ENCODE results near the gene ERC2.

ERC2 gene

GRCh38 chr3:55891106-55891505, 577.2 kb downstream of the ERC2 start:
- Histone ChIP-seq H3K36me3 (ENCODE audit: insufficient read depth, low read length) (no peaks in the 10 kb centered on the region), H3K4me1 (ENCODE audit: insufficient read depth, low read length) (peaks cover 4% of the 10 kb centered on the region; the same call in 1 of the 2 replicates), H3K9ac (ENCODE audit: low read depth, low read length) (no peak overlapping the region), H3K9me3 (ENCODE audit: control insufficient read depth, insufficient read depth, low read length) (no peaks in the 10 kb centered on the region)

DNA sequence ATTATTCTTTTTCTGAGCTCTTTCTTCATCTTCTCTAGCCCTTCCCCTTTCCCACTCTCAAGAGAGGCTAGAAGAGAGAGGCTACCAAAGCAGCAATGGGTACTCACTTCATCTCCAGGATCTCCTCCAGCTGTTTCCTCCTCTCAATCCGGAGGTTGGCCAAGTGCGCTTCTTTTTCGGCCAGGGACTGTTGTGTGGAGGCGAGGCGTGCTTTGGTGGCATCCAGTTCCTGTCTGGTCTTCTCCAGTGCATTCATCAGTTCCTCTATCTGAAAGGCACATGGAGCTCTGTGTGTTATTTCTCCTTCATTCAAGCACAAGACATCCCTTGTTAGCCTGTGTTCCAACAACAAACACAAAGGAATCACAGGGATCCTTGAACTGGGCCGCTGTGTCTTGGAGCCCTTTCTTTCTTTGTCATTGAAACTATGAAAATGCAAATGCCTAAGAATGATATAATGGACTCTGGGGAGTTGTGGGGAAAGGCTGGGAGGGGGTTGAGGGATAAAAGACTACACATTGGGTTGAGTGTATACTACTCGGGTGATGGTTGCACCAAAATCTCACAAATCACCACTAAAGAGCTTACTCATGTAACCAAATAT, 579.9 kb downstream of the ERC2 start:
- H3K36me3 ChIP-seq (ENCODE audit: insufficient read depth, low read length): no peaks in the 10 kb centered on the region
- H3K9me3 ChIP-seq (ENCODE audit: control insufficient read depth, insufficient read depth, low read length): no peaks in the 10 kb centered on the region
- peaks cover 7% of the 10 kb centered on the region; the same call in 1 of the 2 replicates for H3K4me1 ChIP-seq (ENCODE audit: insufficient read depth, low read length)
- no peak overlapping the region for H3K9ac ChIP-seq (ENCODE audit: low read depth, low read length)

DNA sequence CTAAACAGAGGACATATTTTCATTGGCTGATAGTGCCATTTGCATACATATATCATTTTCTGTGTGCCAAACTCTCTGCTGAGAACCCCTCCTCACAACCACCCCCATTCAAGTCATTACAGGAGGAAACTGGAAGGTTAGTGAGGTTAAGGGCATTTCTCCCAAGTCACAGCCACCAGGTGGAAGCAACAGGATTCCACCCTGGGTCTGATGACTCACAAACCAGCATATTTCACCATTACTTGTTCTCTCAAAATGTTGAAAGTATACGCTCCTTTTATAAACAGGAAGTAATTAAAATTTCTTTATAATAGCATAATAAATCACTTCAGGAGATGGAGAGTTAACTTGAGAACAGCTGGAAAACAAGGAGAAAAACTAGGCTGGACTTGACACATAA, 582.5 kb downstream of the ERC2 start:
- H3K4me1 ChIP-seq (ENCODE audit: insufficient read depth, low read length): peaks cover 7% of the 10 kb centered on the region; the same call in 1 of the 2 replicates
- H3K9me3 ChIP-seq (ENCODE audit: control insufficient read depth, insufficient read depth, low read length): no peaks in the 10 kb centered on the region
- no peak overlapping the region for H3K9ac ChIP-seq (ENCODE audit: low read depth, low read length)
- no peaks in the 10 kb centered on the region for H3K36me3 ChIP-seq (ENCODE audit: insufficient read depth, low read length)

GRCh38 chr3:55884491-55885285, 583.6 kb downstream of the ERC2 start:
- Histone ChIP-seq H3K9me3 (ENCODE audit: control insufficient read depth, insufficient read depth, low read length) (no peaks in the 10 kb centered on the region), H3K9ac (ENCODE audit: low read depth, low read length) (no peak overlapping the region), H3K4me1 (ENCODE audit: insufficient read depth, low read length) (peaks cover 7% of the 10 kb centered on the region; the same call in 1 of the 2 replicates), H3K36me3 (ENCODE audit: insufficient read depth, low read length) (no peaks in the 10 kb centered on the region)

DNA sequence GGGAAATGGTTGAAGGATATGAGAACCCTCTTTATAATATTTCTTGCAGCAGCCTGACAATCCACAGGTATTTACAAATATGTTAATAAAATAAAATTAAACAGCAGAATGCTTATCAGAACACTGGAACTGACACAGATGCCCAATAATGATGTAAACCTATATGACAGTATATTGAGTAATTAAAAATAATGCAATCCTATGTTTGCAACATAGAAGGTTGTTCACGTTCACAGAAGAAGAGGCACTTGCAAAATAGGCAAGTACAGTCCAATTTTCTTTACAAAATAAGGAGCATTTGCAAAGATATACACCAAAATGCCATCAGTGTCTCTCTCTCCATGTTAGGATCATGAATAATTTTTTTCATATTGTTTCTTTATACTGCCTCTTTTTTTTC, 584.2 kb downstream of the ERC2 start:
- no peaks in the 10 kb centered on the region for H3K36me3 ChIP-seq (ENCODE audit: insufficient read depth, low read length)
- peaks cover 7% of the 10 kb centered on the region; the same call in 1 of the 2 replicates for H3K4me1 ChIP-seq (ENCODE audit: insufficient read depth, low read length)
- no peak overlapping the region for H3K9ac ChIP-seq (ENCODE audit: low read depth, low read length)
- no peaks in the 10 kb centered on the region for H3K9me3 ChIP-seq (ENCODE audit: control insufficient read depth, insufficient read depth, low read length)

DNA sequence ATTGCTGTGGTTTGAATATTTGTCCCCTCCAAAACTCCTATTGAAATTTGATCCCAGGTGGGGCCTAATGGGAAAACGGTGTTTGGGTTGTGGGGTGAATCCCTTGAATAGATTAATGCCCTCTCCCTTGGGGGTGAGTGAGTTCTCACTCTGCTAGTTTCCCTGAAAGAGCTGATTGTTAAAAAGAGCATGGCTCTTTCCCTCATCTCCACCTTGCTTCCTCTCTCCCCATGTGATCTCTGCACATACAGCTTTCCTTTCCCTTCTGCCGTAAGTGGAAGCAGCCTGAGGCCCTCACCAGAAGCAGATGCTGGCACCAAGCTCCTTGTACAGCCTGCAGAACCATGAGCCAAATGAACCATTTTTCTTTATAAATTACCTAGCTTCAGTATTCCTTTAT, 586.3 kb downstream of the ERC2 start:
- no peaks in the 10 kb centered on the region for H3K36me3 ChIP-seq (ENCODE audit: insufficient read depth, low read length)
- peaks cover 3% of the 10 kb centered on the region; the same call in 1 of the 2 replicates for H3K4me1 ChIP-seq (ENCODE audit: insufficient read depth, low read length)
- H3K9ac ChIP-seq (ENCODE audit: low read depth, low read length): no peak overlapping the region
- H3K9me3 ChIP-seq (ENCODE audit: control insufficient read depth, insufficient read depth, low read length): no peaks in the 10 kb centered on the region

DNA sequence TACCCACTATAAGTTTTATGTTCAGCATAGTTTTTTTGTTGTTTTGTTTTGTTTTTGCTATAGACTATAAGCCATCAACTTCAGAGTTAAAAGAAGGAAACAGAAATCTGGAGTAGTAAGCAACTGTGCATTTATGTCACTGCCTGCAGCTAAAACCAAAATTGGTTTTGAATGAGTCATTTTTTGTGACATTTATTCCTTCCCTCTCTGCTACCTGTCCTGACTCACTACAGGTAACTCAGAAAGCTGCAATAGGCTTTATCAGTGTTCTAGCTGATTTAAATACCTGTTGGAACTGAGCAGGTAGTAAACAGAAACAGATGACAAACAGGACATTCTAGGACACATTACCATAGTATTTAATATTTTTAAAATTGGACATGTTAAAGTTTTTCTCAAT, 587.9 kb downstream of the ERC2 start:
- H3K9me3 ChIP-seq (ENCODE audit: control insufficient read depth, insufficient read depth, low read length): no peaks in the 10 kb centered on the region
- H3K36me3 ChIP-seq (ENCODE audit: insufficient read depth, low read length): no peaks in the 10 kb centered on the region
- H3K9ac ChIP-seq (ENCODE audit: low read depth, low read length): no peak overlapping the region
- H3K4me1 ChIP-seq (ENCODE audit: insufficient read depth, low read length): no peaks in the 10 kb centered on the region; the same call in 1 of the 2 replicates

DNA sequence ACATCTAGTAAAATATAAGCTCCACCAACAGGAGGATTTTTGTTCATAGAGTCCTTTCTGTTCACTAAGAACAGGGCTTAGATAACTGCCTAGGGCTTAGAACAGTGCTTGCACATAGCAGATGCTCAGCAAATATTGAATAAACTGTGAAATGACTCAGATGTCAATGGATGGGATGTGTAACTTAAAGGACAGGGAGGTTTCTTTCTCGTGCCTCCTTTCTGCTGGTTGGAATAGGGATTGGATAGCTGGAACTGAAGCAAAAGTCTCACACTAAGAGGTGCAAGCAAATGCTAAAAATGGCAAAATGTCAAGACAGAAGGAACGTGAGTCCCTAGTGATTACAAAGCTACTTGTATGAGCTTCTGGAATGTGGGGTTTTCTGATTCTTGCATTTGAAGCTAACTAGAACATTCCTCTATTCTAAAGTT, 588.4 kb downstream of the ERC2 start:
- Histone ChIP-seq H3K9ac (ENCODE audit: low read depth, low read length) (no peak overlapping the region), H3K4me1 (ENCODE audit: insufficient read depth, low read length) (no peaks in the 10 kb centered on the region; the same call in 1 of the 2 replicates), H3K9me3 (ENCODE audit: control insufficient read depth, insufficient read depth, low read length) (no peaks in the 10 kb centered on the region), H3K36me3 (ENCODE audit: insufficient read depth, low read length) (no peaks in the 10 kb centered on the region)

GRCh38 chr3:55877703-55878102, 590.6 kb downstream of the ERC2 start:
- Histone ChIP-seq H3K4me1 (ENCODE audit: insufficient read depth, low read length) (no peaks in the 10 kb centered on the region; the same call in 1 of the 2 replicates), H3K36me3 (ENCODE audit: insufficient read depth, low read length) (no peaks in the 10 kb centered on the region), H3K9me3 (ENCODE audit: control insufficient read depth, insufficient read depth, low read length) (no peaks in the 10 kb centered on the region), H3K9ac (ENCODE audit: low read depth, low read length) (no peak overlapping the region)

DNA sequence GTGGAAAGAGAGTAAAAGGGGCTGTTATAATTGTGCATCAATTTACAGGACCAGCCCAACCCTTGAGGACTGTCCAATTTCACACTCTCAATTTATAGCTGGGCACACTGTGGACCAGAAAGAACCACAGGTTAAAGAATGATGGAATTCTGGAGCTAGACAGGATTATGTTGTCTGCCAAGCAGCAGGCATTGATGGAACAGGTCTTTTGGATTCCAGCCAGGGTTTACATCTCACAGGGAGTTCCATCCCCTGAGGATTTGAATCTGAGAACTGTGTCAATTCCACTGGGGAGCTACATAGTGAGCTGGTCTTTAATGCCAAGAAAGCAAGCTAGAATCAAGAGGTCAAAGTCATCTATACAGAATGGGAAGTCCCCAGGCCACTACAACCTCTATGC, 591.7 kb downstream of the ERC2 start:
- Histone ChIP-seq H3K9me3 (ENCODE audit: control insufficient read depth, insufficient read depth, low read length) (no peaks in the 10 kb centered on the region), H3K4me1 (ENCODE audit: insufficient read depth, low read length) (no peaks in the 10 kb centered on the region; the same call in 1 of the 2 replicates), H3K9ac (ENCODE audit: low read depth, low read length) (no peak overlapping the region), H3K36me3 (ENCODE audit: insufficient read depth, low read length) (no peaks in the 10 kb centered on the region)

GRCh38 chr3:55875113-55875512, 593.2 kb downstream of the ERC2 start:
- Histone ChIP-seq H3K9ac (ENCODE audit: low read depth, low read length) (no peak overlapping the region), H3K36me3 (ENCODE audit: insufficient read depth, low read length) (no peaks in the 10 kb centered on the region), H3K9me3 (ENCODE audit: control insufficient read depth, insufficient read depth, low read length) (no peaks in the 10 kb centered on the region)

GRCh38 chr3:55873523-55874254, 594.6 kb downstream of the ERC2 start:
- H3K36me3 ChIP-seq (ENCODE audit: insufficient read depth, low read length): no peaks in the 10 kb centered on the region
- H3K4me1 ChIP-seq (ENCODE audit: insufficient read depth, low read length): no peaks in the 10 kb centered on the region
- H3K9ac ChIP-seq (ENCODE audit: low read depth, low read length): no peak overlapping the region
- H3K9me3 ChIP-seq (ENCODE audit: control insufficient read depth, insufficient read depth, low read length): no peaks in the 10 kb centered on the region

More at GRCh38 chr3:55875113-55875512, 593.2 kb downstream of the ERC2 start:
- H3K4me1 ChIP-seq (ENCODE audit: insufficient read depth, low read length): no peaks in the 10 kb centered on the region

- Histone ChIP-seq H3K4me1 (ENCODE audit: insufficient read depth, low read length) (no peaks in the 10 kb centered on the region), H3K9ac (ENCODE audit: low read depth, low read length) (no peak overlapping the region), H3K36me3 (ENCODE audit: insufficient read depth, low read length) (no peaks in the 10 kb centered on the region), H3K9me3 (ENCODE audit: control insufficient read depth, insufficient read depth, low read length) (no peaks in the 10 kb centered on the region)
Observed at GRCh38 chr3:55870594-55870993, 597.7 kb downstream of the ERC2 start.

DNA sequence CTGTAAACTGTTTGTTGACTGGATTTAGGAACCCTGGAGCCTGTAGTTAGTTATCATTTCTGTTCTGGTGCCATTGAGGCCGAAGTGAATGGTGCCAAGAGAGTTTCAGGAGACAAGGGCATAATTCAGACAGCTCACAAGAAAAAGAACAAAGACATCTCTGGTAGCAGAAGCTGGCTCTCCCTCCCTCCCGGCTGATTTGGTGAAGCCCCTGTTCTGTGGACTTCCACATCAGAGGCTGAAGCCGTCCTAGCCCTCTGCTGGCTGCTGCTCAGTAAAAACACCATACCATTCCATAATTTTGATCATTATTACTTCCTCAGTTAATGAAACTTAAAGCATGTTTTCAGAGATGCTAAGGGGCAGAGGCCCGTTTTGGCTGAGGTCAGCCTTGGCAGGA, 599.9 kb downstream of the ERC2 start:
- Histone ChIP-seq H3K4me1 (ENCODE audit: insufficient read depth, low read length) (no peaks in the 10 kb centered on the region), H3K9me3 (ENCODE audit: control insufficient read depth, insufficient read depth, low read length) (no peaks in the 10 kb centered on the region), H3K36me3 (ENCODE audit: insufficient read depth, low read length) (no peaks in the 10 kb centered on the region), H3K9ac (ENCODE audit: low read depth, low read length) (no peak overlapping the region)
